Tibial artery (tissue), 4 donors: ENCODE results near the gene HBG1.

ENCODE experiments used
- DNase-seq, 2 donors: peaks; one replicate each; pipeline ENCODE4 v3.0.0-alpha.2; 2019
- H3K27ac ChIP-seq, 2 donors: fragments of 200-600 bp; sonication (generic) in 1 of 2; 1 replicate in 1 of 2; 2 replicates in 1 of 2; pipeline ENCODE4 v1.5.1; 2018 to 2019; ENCODE audit warnings: mild to moderate bottlenecking in 1 of 2
- H3K27me3 ChIP-seq, 2 donors: fragments of 200-600 bp; sonication (generic) in 1 of 2; one replicate each; pipeline versions ENCODE4 v1.5.1 to v1.6.0; 2016 to 2019
- H3K36me3 ChIP-seq, 3 donors: fragments of 200-600 bp; sonication (generic) in 2 of 3; one replicate each; pipeline ENCODE4 v1.5.1; 2016 to 2019; ENCODE audit warnings: mild to moderate bottlenecking in 2 of 3
- H3K4me1 ChIP-seq, 4 donors: fragments of 200-600 bp; sonication (generic) in 2 of 4; 1 replicate in 3 of 4; 2 replicates in 1 of 4; pipeline ENCODE4 v1.5.1; 2016 to 2019
- H3K4me3 ChIP-seq, 2 donors: fragments of 200-600 bp; sonication (generic) in 1 of 2; 1 replicate in 1 of 2; 2 replicates in 1 of 2; pipeline ENCODE4 v1.5.1; 2018 to 2019; ENCODE audit warnings: mild to moderate bottlenecking in 2 of 2
- H3K9me3 ChIP-seq, 3 donors: fragments of 200-600 bp; sonication (generic) in 1 of 3; one replicate each; pipeline ENCODE4 v1.5.1; 2016 to 2019
- CTCF ChIP-seq, 2 experiments: fragments of 200-600 bp in 1 of 2; fragments of 450-650 bp in 1 of 2; IDR thresholded peaks; one replicate each; pipeline ENCODE4 v1.5.1; 2017 to 2019; ENCODE audit warnings: antibody characterized with exemption in 2 of 2, mild to moderate bottlenecking in 1 of 2, moderate library complexity in 1 of 2
- intact Hi-C: fragments of 100-400 bp; cut with DNase I; formaldehyde crosslinking; loops from one replicate; pipeline ENCODE4 v1.15.0; 2023; ENCODE audit warnings: low total_unique reads

Gene HBG1

GRCh38 chr11:5246772-5247471 is 2.7 kb downstream of the HBG1 start:
- Histone ChIP-seq H3K36me3 (no peaks in the 10 kb centered on the region), H3K27ac (no peak overlapping the region), H3K27me3 (no peaks in the 10 kb centered on the region), H3K9me3 (no peaks in the 10 kb centered on the region), H3K4me3 (no peak overlapping the region), H3K4me1 (no peaks in the 10 kb centered on the region)
- no peak for TF ChIP-seq CTCF (IDR thresholded peaks at IDR 0.05)
- no peak for DNase-seq
- intact Hi-C loops = no loop called here

DNA sequence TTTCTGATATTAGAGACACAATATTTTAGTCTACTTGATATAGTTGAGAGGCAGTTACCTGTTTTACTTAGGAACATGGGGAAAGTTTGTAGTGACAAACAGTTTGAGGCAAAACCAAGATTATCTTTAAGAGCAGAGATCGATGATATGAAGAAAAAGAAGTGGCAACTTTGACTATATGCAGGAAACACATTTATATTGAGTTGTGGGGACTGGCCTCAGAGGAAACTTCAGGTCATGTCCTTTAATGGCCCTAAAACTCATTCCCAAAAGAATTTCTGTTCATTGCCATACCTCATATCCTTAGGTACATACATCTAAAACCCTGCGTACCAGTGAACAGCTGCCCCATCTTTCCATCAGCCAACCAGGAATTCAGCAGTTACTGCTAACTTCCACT is 4.5 kb downstream of the HBG1 start:
- no peak for DNase-seq

GRCh38 chr11:5243816-5244180 is 5.9 kb downstream of the HBG1 start:
- H3K36me3 ChIP-seq = no peaks in the 10 kb centered on the region
- no peak for TF ChIP-seq CTCF (IDR thresholded peaks at IDR 0.05)
- no peak for DNase-seq

More for the DNA sequence above, 4.5 kb downstream of the HBG1 start:
- H3K9me3 ChIP-seq = no peaks in the 10 kb centered on the region
- H3K27ac ChIP-seq = no peak overlapping the region
- no peaks in the 10 kb centered on the region for H3K27me3 ChIP-seq
- no peaks in the 10 kb centered on the region for H3K4me1 ChIP-seq
- TF ChIP-seq CTCF (IDR thresholded peaks at IDR 0.05) = no peak
- intact Hi-C loops = no loop called here
- no peaks in the 10 kb centered on the region for H3K36me3 ChIP-seq
- H3K4me3 ChIP-seq = no peak overlapping the region

DNA sequence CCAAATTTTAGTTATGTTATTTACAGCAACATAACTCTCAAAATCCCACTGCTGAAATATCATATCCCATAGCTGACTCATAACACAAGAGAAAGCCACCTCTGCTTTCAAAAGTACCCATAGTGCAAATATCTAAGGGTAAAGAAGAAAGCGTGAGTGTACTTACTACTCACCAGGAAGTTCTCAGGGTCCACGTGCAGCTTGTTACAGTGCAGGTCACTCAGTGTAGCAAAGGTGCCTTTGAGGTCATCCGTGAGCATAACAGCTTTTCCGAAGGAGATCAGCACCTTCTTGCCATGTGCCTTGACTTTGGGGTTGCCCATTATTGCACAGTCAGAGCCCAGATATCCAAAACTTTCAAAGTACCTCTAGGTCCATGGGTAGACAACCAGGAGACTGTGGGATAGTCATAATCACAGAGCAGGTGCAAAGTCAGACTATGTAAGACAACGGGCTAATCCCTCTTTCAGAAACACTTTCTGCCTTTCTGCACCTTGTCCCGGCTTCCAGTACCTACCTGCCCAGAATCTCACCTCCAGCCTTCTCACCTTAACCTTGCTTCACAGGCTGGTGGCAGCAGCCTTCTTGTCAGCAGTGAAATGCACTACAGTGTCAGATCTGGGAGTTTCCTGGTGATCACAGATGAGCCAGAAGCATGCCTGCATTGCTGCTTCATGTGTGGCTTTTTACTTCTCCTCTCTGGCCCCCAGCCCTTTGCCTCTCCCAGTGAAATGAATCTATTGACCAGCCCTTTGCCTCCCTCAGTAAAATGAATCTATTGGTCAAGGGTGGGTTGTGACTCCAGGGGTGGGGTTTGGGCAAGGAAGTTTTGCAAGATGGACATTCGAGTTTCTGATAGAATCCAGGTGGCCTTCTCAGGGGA is 6.5 kb downstream of the HBG1 start:
- DNase-seq = no peak
- Histone ChIP-seq H3K4me3 (no peak overlapping the region), H3K9me3 (no peaks in the 10 kb centered on the region), H3K27me3 (no peaks in the 10 kb centered on the region), H3K36me3 (no peaks in the 10 kb centered on the region), H3K4me1 (no peaks in the 10 kb centered on the region), H3K27ac (no peak overlapping the region)
- intact Hi-C loops = no loop called here
- no peak for TF ChIP-seq CTCF (IDR thresholded peaks at IDR 0.05)

More at GRCh38 chr11:5243816-5244180, 5.9 kb downstream of the HBG1 start:
- no peak overlapping the region for H3K4me3 ChIP-seq
- H3K27ac ChIP-seq = no peak overlapping the region
- H3K27me3 ChIP-seq = no peaks in the 10 kb centered on the region
- intact Hi-C loops = no loop called here
- no peaks in the 10 kb centered on the region for H3K4me1 ChIP-seq
- no peaks in the 10 kb centered on the region for H3K9me3 ChIP-seq

DNA sequence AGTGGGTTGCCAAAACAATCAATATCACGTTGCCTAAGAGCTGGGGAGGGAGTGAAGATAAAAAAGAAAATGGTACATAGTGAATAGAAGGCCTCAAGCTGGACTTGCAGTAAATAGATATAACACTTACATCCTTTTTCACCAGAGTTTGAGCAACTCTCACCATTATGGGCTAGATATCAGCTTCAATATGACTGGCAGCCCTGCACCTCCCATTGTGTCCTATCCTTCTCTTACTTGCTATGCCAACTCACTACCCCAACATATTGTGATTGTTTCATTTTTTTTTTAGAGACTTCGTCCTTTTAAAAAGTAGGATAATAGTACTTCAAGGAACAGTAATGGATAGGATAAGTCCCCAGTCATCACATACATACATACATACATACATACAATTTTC is 7.4 kb downstream of the HBG1 start:
- intact Hi-C loops = no loop called here
- Histone ChIP-seq H3K36me3 (no peaks in the 10 kb centered on the region), H3K27me3 (no peaks in the 10 kb centered on the region), H3K9me3 (no peaks in the 10 kb centered on the region), H3K27ac (no peak overlapping the region), H3K4me1 (no peaks in the 10 kb centered on the region), H3K4me3 (no peak overlapping the region)
- no peak for DNase-seq
- no peak for TF ChIP-seq CTCF (IDR thresholded peaks at IDR 0.05)
